NCI-H460 (cell line): Measurements from ENCODE around the gene AADACL2. TPM values are rescaled to one million over a fixed set of nuclear protein-coding genes. Genes with fewer than 3 reads are reported as not detected.
A peak's percentile ranks its signal among the peaks of the same experiment; 100 is the strongest.
"Not testable (repeated sequence)": the region's sequence is repeated elsewhere in the genome, so short reads cannot be mapped to it uniquely, and the experiment has no call there.

Experiments used
- DNase-seq: peaks from one replicate; pipeline ENCODE4 v3.0.0-alpha.2; 2016; ENCODE audit warnings: low read depth; ENCODE audit errors: extremely low read depth
- total RNA-seq: library from RNA; depleted of rRNA; stranded (reverse); fragments of >200 nt; shearing (Covaris generic); gene quantifications from 2 replicates; pipeline ENCODE4 v1.2.3, GENCODE V29; 2014

AADACL2 gene
- total RNA-seq, 1 experiment from 2014 or later = not detected

DNA sequence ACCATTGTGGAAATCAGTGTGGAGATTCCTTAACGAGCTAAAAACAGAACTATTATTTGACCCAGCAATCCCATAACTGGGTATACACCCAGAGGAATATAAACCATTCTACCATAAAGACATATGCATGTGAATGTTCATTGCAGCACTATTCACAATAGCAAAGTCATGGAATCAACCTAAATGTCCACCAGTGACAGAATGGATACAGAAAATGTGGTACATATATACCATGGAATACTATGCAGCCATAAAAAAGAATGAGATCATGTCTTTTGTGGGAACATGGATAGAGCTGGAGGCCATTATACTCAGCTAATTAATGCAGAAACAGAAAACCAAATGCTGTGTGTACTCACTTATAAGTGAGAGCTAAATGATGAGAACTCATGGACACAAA, 31.0 kb downstream of the AADACL2 start:
- DNase-seq = not testable (repeated sequence)

DNA sequence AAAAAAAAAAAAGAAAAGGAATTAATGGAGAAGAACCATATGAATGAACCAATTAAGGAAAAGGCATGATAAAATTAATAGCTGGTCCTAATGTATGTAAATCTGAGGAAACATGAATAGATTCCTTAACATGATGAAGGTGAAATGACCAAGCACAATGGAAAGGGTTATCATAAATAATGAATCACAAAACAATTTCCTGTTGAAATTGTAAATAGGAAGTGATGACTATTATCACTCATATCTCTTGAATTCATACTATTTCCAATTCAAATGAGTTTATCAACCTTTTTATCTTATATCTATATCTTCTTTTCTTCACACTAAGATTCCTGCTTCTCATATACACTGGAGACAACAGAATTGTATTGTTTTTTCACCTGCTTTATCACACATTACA, 32.0 kb downstream of the AADACL2 start:
- no peak for DNase-seq

DNA sequence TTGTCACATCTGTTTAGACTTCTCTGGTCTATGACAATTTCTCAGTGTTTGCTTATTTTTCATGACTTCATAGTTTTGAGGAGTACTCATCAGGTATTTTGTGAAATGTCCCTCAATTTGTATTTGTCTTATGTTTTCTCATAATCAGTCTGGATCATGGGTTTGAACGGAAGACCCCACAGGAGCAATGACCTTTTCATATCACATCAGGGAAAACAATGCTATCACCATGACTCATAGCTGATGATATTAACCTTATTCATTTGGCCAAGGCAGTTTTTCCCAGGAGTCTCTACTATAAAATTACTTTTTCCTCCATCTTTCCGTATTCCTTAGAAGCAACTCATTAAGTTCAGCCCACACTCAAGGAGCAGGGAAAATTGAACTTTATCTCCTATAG, 32.7 kb downstream of the AADACL2 start:
- DNase-seq = peak; percentile 89

DNA sequence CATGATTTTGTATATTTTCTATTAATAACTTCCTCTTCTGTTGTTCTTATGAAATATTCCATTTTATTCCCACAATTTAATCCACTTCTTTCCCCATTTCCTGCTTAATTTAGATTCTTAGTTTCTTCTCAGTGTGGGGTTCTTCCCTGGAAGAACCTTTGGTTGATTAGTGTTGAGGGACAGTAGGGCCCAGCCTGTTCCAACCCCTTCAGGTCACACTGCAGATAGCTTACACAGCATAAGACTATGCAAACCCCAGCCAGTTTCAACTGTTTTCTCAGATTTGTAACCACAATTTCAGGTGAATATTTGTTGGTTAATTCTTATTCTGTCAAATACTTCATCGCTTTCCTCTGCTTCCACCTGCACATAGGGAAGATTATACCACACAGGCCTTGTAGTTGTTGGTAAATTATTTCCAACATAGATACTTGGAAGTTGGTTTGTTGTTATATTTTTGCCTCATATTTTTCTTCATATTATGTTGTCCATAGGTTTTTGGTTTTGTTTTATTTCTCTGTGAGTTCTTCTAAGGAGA, 34.7 kb downstream of the AADACL2 start:
- DNase-seq = no peak

DNA sequence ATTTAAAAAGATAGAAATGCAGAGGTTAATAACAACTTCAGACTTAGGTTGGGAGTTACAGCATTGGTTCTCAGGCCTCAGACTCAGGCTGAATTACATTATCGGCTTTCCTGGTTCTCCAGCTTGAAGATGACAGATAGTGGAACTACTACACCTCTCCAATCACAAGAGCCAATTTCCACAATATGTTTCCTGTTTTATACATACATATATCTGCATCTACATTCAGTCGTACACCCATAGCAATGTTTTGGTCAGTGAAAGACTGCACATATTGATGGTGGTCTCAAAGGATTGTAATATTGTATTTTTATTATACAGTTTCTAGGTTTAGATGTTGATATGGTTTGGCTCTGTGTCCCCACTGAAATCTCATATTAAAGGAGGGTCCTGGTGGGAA, 35.4 kb downstream of the AADACL2 start:
- DNase-seq = no peak

DNA sequence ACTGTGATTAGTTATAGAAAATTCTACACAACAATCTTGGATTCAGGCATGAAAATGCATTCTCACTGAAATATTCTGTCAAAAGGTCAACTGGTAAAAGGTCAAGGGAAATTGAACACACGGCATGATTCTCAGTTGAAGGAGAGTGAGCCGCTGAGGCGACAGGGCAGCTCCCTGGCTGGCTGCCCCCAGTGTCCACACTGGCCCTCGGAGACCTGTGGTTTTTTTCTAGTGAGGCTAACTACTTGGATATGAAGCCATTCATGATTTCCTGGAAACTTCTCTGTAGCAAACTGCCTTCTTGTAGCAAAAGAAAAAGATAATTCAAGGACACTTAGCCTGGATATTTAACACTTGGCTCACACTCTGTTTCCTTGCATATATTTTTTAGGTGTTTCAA, 37.2 kb downstream of the AADACL2 start:
- no peak for DNase-seq

DNA sequence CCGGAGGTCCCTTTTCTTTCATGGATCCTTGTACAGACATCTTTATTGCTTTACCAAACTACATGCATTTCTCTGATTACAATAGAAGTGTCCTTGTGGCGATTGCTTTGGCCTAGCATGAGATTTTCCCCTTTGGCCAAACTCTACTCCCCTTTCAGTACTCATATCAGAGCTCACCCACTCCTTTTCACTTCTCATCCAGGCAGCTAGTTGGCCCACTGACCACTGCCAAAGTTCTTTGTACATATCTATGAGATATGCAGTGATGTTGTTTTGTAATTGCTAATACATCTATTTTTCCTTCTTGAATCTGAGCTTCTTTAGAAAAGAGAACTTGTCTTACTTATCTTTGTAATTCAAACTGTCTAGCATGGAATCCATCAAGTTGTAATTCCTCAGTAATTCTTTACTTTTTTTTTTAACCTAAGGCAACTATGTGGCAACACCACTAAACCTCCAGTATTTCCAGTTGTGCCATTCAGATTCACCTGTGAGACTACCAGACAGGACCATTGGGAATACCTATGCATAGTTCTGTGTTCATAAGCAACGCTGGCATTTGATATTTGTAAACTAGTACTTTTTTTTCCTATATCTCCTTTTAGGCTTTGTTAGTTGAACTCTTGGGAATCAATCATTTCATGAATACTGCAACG, 39.2 kb downstream of the AADACL2 start:
- no peak for DNase-seq

DNA sequence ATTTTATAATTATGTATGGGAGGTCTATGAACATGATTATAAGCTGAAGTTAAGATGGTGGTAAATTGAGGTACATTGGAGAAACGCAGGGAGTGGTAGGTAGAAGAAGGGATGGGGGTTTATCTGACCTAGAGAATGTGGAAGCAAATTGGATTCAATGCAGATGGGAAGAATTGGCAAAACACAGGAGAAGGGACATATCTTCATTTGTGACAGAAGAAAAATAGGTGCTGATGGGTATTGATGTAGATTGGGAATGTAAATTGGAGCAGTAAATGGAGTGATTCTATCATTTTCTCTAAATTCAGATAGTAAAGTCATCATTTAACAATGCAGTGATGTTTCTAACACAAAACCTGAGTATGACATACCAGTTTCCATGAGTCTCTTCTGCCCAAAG, 40.5 kb downstream of the AADACL2 start:
- DNase-seq = no peak

DNA sequence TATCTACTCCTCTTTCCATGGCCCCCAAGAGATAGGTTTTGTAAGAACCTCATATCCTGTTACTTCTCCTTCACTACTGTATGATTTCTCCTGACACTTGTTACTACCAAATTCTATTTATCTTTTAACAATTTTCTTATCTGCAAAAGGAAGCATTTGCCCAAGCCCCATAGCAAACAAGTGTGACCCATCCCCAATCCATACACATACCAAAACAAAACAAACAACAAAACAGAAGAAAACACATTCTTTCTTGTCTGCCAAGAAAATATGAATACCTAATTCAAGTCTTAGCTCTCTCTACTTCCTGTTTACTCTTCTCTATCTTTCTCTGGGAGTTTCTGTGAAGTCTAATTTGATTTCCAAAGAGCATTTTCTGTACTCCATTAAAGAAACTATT, 41.2 kb downstream of the AADACL2 start:
- no peak for DNase-seq

DNA sequence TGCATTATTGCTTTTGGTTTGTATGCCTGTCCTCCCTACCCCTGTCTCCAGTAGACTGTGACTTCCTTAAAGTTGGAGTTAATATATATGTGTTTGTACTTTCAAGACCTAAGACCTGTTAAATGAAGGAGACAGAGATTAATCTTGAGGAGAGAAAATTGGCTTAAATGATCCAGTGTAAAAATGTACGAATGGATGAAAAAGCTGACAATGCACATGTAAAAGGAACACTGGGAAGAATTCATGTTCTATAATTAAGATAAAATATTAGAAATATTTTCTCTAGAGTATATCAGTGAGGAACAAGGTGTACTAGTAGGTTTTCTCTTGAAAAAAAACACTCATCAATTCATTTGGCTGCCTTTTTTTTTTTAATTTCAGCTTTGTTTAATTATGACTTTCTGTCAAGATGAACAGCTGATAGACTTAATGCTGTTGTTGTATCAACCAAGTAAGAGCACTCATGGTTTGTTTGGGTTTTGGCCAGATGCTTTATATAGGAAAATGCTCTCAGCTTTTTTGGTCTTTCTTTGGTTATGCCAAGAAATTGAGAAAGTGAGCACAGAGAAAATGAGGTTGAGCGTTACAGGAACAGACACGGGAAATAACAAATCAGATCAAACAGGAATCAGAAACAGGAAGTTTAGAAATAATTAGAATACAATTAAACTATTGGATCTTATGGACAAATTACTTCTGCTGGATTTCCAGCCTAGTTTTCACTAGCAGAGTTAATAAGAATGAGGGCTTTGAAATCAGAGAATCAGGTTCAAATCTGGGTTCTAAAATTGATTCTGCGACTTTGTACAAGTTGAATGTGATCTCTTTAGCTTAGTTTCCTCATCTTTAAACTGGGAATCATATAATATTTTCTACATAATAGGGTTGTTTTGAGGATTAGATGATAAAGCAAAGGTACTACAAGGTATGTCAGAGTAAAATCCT, 41.9 kb downstream of the AADACL2 start:
- no peak for DNase-seq

DNA sequence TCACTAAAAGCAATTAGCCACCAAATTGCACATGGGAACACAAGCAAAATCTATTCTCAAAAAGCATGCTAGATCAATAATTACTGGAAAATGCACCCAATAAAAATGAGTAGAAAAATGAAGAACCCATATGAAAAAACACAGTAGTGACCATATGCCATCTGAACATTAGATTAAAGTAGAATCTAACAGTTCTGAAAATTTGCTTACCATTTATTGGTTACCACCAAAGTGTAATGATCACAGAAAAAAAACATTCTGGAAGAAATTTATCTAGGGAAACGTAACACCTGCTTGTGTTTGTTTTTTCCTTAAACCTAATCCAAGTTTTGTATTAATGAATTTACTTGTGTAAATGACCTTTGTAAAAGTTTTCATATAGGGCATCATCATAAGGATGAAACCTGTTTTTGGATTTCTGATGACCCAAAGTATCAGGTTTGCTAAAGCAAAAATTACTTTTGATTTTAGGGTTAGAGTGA, 42.6 kb downstream of the AADACL2 start:
- DNase-seq = no peak

DNA sequence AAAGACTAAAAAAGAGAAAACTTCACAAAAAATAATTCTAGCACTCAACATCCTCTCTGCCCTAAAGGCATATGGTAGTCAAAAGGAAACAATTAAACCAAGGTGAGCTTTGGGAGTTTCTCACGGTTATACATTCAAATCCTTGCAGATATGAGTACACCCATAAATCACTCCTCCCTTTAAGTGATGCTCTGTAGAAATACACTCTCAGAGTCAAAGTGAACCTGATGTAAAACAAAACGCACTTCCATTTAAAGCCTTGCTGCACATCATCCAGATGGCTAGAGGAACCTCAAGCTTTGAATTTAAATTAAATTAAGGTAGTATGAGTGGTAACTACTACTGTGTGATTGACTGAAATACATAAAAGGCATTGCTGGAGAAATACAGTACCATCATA, 44.2 kb downstream of the AADACL2 start:
- DNase-seq = no peak

DNA sequence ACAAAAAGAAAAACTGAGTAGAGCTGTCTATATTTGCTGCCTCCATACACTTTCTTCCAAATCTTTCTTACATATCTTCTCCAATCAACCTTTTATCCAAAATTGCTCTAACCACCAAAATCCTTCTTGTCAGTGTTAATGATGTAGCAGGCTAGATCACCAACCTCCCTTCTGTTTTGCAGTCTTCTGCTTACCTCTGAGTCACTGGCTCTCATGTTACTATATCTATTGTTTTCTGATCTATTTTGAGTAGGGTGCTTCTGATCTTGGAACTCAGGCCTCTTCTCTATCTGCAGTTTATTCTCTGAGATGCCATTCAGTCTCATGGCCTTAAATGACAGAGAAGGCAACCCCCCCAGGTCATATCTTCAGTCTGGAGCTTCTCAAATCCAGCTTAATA, 53.9 kb downstream of the AADACL2 start:
- no peak for DNase-seq

DNA sequence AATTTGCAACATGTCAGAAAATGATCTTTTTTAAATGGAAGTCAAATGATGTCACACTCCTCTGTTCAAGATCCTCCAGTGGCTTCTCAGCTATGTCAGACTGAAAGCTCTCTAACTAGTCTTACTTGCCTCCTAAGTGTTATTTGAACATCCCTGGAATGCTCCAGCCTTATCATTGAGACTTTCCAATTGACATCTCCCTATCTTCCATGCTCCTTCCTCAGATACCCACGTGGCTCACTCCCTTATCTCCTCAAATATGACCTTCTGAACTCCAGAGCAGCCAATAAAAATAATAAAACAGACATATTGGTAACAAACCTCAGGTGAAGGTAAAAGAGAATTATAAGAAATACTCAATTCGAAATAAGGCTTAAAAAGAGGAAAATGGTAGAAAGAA, 54.7 kb downstream of the AADACL2 start:
- no peak for DNase-seq

DNA sequence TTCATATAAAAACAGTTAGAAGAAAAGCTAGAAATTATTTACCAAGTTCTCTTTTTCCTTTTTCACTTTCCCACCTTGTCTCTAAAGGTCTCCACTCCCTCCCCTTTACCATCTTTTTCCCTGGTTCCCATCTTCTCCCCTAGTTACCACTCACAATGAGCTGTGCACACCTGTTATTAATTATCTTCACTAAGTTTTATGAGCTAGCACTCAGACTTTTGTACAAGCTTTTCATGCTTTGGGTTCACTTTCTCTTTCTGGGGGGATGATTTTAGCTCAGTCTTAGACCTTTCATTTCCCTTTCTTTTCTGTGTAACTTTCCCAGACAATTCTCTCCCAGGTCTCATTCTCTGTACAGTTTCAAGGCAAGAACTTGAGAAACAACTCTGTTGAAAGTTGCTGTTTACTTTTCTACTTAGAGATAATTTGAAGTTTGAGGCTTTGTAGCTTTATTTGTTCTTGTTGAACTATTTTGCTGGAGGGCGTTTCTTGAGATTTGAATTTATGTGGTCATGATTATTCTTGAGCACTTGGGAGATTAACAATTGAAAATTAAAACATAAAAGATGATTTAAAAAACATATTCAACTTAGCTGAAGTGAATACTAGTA, 56.2 kb downstream of the AADACL2 start:
- no peak for DNase-seq

DNA sequence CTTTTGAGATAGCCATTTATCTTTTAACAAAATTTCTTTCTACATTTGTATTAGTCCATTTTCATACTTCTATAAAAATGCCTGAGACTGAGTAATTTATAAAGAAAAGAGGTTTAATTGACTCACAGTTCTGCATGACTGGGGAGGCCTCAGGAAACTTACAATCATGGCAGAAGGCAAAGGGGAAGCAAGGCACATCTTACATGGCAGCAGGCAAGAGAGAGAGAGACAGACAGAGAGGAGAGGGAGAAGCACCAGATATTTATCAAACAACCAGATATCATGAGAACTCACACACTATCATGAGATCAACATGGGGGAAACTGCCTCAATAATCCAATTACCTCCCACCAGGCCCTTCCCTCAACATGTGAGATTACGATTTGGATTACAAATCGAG, 57.0 kb downstream of the AADACL2 start:
- not testable (repeated sequence) for DNase-seq

DNA sequence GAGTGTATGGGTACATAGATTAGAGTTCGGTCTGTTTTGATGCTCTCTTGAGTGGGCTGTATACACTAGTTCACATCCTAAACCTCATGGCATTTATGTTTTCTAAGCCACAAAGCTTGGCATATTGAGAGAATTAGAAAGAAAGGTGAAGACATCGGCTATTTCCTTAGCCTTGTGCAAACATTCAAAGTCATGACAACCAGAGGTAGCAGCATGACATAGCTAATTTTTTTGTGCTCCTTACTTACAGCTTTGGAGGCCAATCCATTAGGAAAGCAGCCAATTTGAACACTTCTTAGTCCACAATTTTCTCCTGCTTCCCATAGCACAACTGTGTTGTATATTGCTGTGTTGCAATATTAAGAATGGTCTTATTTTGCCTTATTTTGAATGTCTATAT, 58.7 kb downstream of the AADACL2 start:
- DNase-seq = peak; percentile 55

DNA sequence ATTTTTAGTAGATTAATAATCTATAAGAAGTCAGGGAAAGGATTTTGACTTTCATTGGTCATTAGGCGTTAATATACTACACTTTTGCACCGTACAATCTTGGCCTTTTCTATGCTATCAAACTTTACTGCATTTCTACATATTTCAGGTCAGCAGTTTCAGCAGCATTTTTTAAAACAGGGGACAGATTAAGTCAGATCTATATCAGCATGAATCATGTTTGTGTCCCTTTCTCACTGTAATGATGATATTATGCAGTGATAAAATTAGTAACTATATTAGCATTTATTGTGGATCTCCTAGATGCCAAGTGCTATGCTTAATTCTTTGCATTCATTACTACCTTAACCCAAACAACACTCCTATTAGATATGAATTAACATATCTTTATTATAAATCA, 59.9 kb downstream of the AADACL2 start:
- no peak for DNase-seq

DNA sequence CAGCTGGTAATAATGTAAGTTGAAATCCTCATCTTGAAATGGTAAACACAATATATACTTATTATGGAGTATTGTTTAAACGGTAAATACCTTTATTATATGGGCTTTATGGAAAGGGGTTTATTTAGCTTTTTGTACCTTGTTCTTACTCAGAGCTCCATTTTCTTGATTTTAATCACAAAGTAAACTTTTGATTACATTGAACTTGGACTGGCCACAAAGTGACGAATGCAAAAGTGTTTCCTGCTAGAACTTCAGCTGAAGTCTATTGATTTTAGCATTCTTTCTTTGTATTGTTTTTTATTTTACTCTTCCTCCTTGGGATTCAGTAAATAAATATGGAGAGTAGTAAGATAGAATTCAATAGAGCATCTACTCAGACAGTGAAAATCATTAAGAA, 60.4 kb downstream of the AADACL2 start:
- DNase-seq = no peak

DNA sequence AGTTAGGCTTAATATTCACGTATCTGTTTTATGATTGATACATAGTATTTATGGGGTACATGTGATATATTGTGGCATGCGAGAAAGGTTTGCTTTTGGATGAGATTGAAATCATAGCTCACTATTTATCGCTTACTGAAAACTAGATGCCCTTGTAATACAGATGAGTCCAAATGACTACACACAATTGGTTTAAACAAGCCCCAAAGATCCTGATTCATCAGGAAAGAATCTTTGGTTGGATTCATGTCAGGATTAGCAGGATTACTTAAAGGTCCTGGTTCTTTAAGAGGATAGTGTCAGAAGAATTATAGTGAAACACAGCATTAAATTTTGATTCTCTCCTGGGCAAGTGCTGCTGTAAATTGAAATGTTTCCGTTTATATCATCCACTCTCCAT, 61.5 kb downstream of the AADACL2 start:
- DNase-seq = peak; percentile 25

DNA sequence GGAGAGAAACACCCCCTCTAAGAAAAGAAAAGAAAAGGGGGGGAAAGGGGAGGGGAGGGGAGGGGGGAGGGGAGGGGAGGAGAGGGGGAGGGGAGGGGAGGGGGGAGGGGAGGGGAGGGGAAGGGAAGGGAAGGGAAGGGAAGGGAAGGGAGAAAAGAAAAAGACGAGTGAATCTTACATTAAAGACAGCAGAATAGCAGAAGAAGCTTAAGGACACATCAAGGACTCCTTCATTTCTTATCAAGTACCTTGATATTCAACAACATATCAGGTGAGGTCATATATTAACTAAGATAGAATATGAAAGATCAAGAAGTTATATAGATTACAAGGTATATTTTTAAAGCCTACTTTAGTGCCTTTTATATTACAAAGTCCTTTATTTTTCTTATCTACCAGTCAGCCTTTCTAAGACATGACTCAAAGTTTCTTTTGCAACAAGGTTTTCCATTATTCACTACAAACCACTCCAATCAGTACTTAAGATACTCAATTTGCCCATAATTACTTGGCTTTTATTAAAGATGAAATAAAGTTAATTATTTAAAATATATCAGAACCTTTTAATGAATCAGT, 62.5 kb downstream of the AADACL2 start:
- no peak for DNase-seq
